ENCODE results near the gene MIER2. TPM values are rescaled to one million over a fixed set of nuclear protein-coding genes. Genes with fewer than 3 reads are reported as not detected.

MIER2 gene
- total and polyA plus RNA-seq, 2 donors from 2014 or later = 18.4 to 23.4 TPM

GRCh38 chr19:279231-279630 lies 65.4 kb downstream of the MIER2 start:
- Histone ChIP-seq H3K27ac (ENCODE audit: low read depth in 2 of 2, low read length in 2 of 2) (no peak overlapping the region), H3K27me3 (ENCODE audit: control insufficient read depth, insufficient read depth, low read length) (no peaks in the 10 kb centered on the region), H3K9ac (ENCODE audit: low read length in 3 of 3) (no peak overlapping the region), H3K4me1 (ENCODE audit: control insufficient read depth in 2 of 3, insufficient read depth in 2 of 3, low read depth in 1 of 3, low read length in 3 of 3) (no peaks in the 10 kb centered on the region), H3K36me3 (ENCODE audit: control insufficient read depth in 2 of 3, insufficient read depth in 3 of 3, low read length in 3 of 3) (no peaks in the 10 kb centered on the region), H3K9me3 (ENCODE audit: control insufficient read depth in 2 of 3, insufficient read depth in 1 of 3, low read length in 3 of 3) (no peaks in the 10 kb centered on the region), H3K4me3 (ENCODE audit: low read length in 3 of 3) (no peak overlapping the region)
- TF ChIP-seq CTCF (IDR thresholded peaks at IDR 0.05; ENCODE audit: borderline replicate concordance, extremely low read depth, insufficient read depth) = no peak
- FAIRE-seq (no peak), DNase-seq (no peak)
- intact Hi-C loops (cut with DNase I) = no loop called here

- Histone ChIP-seq H3K9ac (ENCODE audit: low read length in 3 of 3) (no peak overlapping the region), H3K4me3 (ENCODE audit: low read length in 3 of 3) (no peak overlapping the region), H3K27ac (ENCODE audit: low read depth in 2 of 2, low read length in 2 of 2) (no peak overlapping the region), H3K9me3 (ENCODE audit: control insufficient read depth in 2 of 3, insufficient read depth in 1 of 3, low read length in 3 of 3) (no peaks in the 10 kb centered on the region), H3K4me1 (ENCODE audit: control insufficient read depth in 2 of 3, insufficient read depth in 2 of 3, low read depth in 1 of 3, low read length in 3 of 3) (no peaks in the 10 kb centered on the region), H3K27me3 (ENCODE audit: control insufficient read depth, insufficient read depth, low read length) (no peaks in the 10 kb centered on the region), H3K36me3 (ENCODE audit: control insufficient read depth in 2 of 3, insufficient read depth in 3 of 3, low read length in 3 of 3) (no peaks in the 10 kb centered on the region)
- no peak for FAIRE-seq
- DNase-seq = peak in 3 of 5 donors; percentile 76 to 89 (median 86)
- TF ChIP-seq CTCF (IDR thresholded peaks at IDR 0.05; ENCODE audit: borderline replicate concordance, extremely low read depth, insufficient read depth) = no peak
- intact Hi-C loops (cut with DNase I) = no loop called here
These were observed 66.9 kb downstream of the MIER2 start for GRCh38 chr19:277581-278165.

GRCh38 chr19:277131-277530 lies 67.5 kb downstream of the MIER2 start:
- Histone ChIP-seq H3K9me3 (ENCODE audit: control insufficient read depth in 2 of 3, insufficient read depth in 1 of 3, low read length in 3 of 3) (no peaks in the 10 kb centered on the region), H3K36me3 (ENCODE audit: control insufficient read depth in 2 of 3, insufficient read depth in 3 of 3, low read length in 3 of 3) (no peaks in the 10 kb centered on the region), H3K27me3 (ENCODE audit: control insufficient read depth, insufficient read depth, low read length) (no peaks in the 10 kb centered on the region), H3K27ac (ENCODE audit: low read depth in 2 of 2, low read length in 2 of 2) (no peak overlapping the region), H3K4me3 (ENCODE audit: low read length in 3 of 3) (no peak overlapping the region), H3K4me1 (ENCODE audit: control insufficient read depth in 2 of 3, insufficient read depth in 2 of 3, low read depth in 1 of 3, low read length in 3 of 3) (no peaks in the 10 kb centered on the region), H3K9ac (ENCODE audit: low read length in 3 of 3) (no peak overlapping the region)
- TF ChIP-seq CTCF (IDR thresholded peaks at IDR 0.05; ENCODE audit: borderline replicate concordance, extremely low read depth, insufficient read depth) = no peak
- DNase-seq = no peak
- intact Hi-C loops (cut with DNase I) = no loop called here
- FAIRE-seq = no peak

All from kidney (tissue), 14 donors.